GM11168 (cell line): Measurements from ENCODE around the gene IL36B.

Source experiments
- in situ Hi-C: fragments of 300-500 bp; cut with MboI; formaldehyde crosslinking; loops from one replicate; pipeline ENCODE4 v1.12.0; 2022; ENCODE audit warnings: low sequenced_read_pairs; ENCODE audit not compliant: unreplicated experiment

Gene IL36B

DNA sequence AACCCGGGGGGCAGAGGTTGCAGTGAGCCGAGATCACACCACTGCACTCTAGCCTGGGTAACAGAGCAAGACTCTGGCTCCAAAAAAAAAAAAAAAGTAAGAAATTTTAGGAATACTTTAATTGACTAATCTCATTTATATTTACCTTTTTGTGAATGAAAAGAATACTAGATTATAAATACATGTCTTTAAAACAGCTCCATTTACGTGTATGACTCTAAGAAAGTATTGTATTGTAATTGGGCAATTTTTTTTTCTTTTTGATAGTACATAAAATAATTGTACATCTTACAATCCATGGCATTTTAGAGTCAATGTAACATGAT, 39.4 kb downstream of the IL36B start:
- in situ Hi-C loops: no loop called here

DNA sequence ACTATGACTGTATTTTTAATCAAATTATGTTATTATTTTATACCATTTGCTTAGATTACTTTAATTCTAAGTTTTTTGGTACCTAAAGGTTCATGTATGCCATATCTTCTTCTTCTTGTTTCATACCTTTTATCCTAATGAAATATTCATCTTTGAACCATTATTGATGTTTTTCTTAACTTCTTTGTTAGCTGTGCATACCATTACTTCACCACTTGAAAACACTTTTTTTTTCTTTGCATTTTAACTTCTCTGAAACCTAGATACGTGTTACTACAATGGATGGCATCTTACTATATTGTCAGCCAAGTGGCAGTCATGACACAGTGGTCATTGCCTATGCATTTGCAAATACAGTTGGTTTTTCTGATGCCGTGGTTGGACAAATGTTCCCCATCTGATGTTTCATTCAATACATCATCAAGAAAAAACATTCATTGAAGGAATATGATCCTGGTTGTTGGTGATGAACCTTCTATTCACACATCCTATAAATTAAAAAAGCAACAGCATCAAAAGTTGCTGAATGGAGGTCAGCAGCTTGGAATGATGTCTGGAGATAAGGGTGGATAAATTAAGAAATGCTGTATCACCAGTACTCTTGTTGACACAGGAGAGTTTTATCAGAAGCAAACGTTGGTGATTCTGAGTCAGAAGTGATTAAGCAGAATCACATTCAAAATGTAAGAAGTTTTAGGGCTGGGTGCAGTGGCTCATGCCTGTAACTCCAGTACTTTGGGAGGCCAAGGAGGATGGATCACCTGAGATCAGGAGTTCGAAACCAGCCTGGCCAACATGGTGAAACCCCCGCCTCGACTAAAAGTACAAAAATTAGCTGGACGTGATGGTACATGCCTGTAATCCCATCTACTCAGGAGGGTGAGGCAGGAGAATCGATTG, 40.0 kb downstream of the IL36B start:
- in situ Hi-C loops: no loop called here

- in situ Hi-C loops: no loop called here
Observed at GRCh38 chr2:113011108-113011507, 41.6 kb downstream of the IL36B start.

- in situ Hi-C loops: no loop called here
Observed at GRCh38 chr2:113010088-113010487, 42.6 kb downstream of the IL36B start.

DNA sequence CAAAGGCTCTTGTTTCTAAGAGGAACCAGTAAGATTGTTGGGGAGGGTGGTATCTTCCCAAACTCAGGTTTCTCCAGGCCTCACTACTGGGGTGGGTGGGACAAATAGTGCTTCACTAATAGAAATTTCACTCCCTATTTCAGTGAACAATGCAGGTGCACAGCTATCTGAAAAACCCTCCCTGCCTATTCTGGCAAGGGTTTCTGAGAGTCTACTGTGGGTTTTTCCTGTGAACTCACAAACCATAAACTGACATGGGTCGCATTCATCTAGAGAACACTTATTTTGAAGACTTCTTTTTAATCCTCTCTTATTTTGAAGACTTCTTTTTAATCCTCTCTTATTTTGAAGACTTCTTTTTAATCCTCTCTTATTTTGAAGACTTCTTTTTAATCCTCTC, 43.0 kb downstream of the IL36B start:
- in situ Hi-C loops: no loop called here

- in situ Hi-C loops: no loop called here
Observed at GRCh38 chr2:113007250-113007649, 45.4 kb downstream of the IL36B start.

GRCh38 chr2:113005030-113005509, 47.6 kb downstream of the IL36B start, which contains the start of gene IL36A:
Gene IL36A (plus strand): TSS chr2:113005459. CDS start chr2:113005872, 413 bp downstream.
- in situ Hi-C loops: no loop called here

DNA sequence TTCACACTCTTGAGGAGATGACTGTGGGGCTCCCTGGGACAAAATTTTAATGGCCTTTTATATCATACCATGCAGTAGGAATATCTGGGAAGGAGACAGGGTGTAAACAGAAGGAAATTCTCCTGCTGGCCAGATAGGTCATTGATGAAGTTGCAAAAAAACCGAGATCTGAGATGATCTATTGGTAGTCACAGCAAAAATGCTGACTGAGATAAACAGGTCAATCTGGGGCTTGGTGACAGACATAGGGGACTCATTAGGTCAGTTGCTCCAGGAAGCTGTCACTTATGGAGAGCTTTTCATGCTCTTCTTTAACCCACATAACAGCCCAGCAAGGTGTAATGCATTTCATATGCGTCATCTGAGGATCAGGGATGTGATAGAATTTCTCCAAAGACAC, 50.0 kb downstream of the IL36B start:
- in situ Hi-C loops: no loop called here

- in situ Hi-C loops: no loop called here
Observed at GRCh38 chr2:113000436-113000835, 52.2 kb downstream of the IL36B start.

GRCh38 chr2:112997151-112997550, 55.5 kb downstream of the IL36B start:
- in situ Hi-C loops: no loop called here

- in situ Hi-C loops: no loop called here
Observed at GRCh38 chr2:112996635-112997034, 56.0 kb downstream of the IL36B start.

- in situ Hi-C loops: no loop called here
Observed at GRCh38 chr2:112995346-112995920, 57.2 kb downstream of the IL36B start.

DNA sequence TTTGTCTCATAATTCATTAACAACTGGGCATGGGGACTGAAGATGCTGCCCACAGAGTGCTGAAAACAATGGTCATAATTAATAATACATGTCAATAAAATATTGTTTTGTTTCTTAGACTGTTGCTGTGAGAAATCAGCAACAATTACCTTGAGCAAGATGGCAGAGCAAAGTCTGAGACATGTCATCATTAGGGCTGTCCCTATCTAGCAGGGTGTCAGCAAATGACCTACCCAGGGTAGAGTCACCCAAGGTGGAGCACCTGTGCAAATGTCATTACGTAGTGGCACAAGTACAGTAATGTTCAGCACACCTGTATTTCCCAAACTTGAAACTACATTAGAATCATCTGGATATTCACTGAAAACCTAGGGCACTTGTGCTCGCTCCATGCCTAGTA, 58.0 kb downstream of the IL36B start:
- in situ Hi-C loops: no loop called here

GRCh38 chr2:112993831-112994230, 58.8 kb downstream of the IL36B start:
- in situ Hi-C loops: no loop called here

DNA sequence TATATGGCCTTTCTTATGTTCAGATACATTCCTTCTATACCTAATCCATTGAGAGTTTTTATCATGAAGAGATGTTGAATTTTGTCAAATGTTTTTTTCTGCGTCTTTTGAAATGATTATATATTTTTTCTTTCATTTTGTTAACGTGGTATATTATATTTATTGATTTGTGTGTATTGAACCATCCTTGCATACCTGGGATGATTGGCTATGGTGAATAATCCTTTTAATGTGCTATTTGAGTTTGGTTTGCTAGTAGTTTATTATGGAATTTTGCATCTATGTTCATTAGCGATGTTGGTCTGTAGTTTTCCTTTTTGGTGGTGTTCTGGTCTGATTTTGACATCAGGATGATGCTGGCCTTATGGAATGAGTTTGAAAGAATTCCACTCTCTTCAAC, 63.1 kb downstream of the IL36B start:
- in situ Hi-C loops: no loop called here

DNA sequence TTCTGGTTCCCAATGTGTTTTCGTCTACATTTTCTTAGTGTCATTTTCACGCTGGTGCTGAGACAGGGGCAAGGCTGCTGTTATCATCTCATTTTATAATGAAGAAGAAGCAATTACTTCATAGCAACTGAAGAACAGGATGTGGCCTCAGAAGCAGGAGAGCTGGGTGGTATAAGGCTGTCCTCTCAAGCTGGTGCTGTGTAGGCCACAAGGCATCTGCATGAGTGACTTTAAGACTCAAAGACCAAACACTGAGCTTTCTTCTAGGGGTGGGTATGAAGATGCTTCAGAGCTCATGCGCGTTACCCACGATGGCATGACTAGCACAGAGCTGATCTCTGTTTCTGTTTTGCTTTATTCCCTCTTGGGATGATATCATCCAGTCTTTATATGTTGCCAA, 67.6 kb downstream of the IL36B start:
- in situ Hi-C loops: no loop called here

DNA sequence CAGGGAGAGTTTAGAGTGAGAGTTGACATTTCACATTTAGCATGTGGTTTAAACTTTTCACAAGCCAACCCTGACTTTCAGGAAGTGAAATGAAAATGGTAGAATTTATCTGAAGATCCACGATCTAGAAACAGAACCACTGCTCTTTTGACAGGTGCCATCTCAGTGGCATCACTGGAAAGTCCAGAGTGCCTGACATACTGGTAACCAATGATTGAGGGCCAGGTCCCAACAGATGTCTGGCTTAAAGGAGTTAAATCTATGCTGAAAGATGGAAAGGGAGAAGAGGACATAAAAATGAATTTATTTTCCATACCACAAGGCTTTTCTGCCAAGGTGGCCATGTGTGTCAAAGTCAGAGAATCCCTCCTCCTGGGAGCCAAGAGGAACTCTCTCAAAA, 72.1 kb downstream of the IL36B start:
- in situ Hi-C loops: no loop called here

- in situ Hi-C loops: no loop called here
Observed at GRCh38 chr2:112979731-112980130, 72.9 kb downstream of the IL36B start.

DNA sequence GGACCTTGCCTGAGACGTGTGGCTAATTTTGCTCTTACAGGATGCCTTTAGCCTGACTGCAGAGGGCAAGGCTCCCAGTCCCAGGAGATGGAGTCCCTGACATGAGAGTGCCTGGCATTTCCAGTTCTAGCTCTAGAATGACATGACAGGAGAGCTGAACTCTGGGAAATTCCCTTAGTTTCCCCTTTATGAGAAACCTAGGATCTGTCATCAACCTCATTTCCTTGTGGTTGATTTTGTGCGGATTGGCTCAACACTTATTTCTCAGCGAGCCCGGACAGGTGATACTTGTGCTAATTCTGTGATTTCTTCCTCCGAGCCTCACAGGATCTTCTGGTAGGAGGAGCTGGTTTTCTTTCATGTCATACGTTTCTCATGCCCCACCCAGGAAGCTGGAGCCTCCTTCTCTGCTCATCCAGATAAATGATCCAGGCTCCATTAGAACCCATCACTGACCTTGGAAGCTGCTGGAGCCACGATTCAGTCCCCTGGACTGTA, 75.1 kb downstream of the IL36B start, which contains the start of gene IL36G:
IL36G (plus strand) TSS at position 448 of the 498 bp plus-strand sequence. CDS start 633 bp downstream, outside the sequence.
- in situ Hi-C loops: no loop called here
